HG03135 (cell line): ENCODE data around the gene PEAR1.

Experiments used
- ATAC-seq: cut with Tn5 transposase; IDR thresholded peaks from one replicate; pipeline ENCODE4 v1.9.1; 2021; ENCODE audit warnings: mild to moderate bottlenecking, moderate library complexity; ENCODE audit not compliant: unreplicated experiment

Gene PEAR1

GRCh38 chr1:156893048-156893953 is at the start of gene PEAR1:
TSS of gene PEAR1 (plus strand) at chr1:156893718. CDS start at chr1:156903927, 10,209 bp downstream.
- no peak for ATAC-seq

- ATAC-seq: no peak
Observed at GRCh38 chr1:156844102-156844501, 49.4 kb upstream of the PEAR1 start.

GRCh38 chr1:156844638-156845037 is 48.9 kb upstream of the PEAR1 start:
- ATAC-seq: no peak

GRCh38 chr1:156845055-156845952 is 48.2 kb upstream of the PEAR1 start:
- ATAC-seq: no peak

GRCh38 chr1:156845953-156846545 is 47.5 kb upstream of the PEAR1 start:
- ATAC-seq: no peak

GRCh38 chr1:156846643-156847042 is 46.9 kb upstream of the PEAR1 start:
- no peak for ATAC-seq

- ATAC-seq: no peak
Observed at GRCh38 chr1:156847591-156848460, 45.7 kb upstream of the PEAR1 start.

- no peak for ATAC-seq
Observed at GRCh38 chr1:156848461-156849150, 44.9 kb upstream of the PEAR1 start.

GRCh38 chr1:156849151-156849496 is 44.4 kb upstream of the PEAR1 start:
- no peak for ATAC-seq

- no peak for ATAC-seq
Observed at GRCh38 chr1:156851779-156852417, 41.6 kb upstream of the PEAR1 start.

GRCh38 chr1:156852418-156852874 is 41.1 kb upstream of the PEAR1 start:
- no peak for ATAC-seq

GRCh38 chr1:156853761-156854160 is 39.8 kb upstream of the PEAR1 start:
- ATAC-seq: no peak

GRCh38 chr1:156854634-156855033 is 38.9 kb upstream of the PEAR1 start:
- no peak for ATAC-seq

GRCh38 chr1:156856282-156856785 is 37.2 kb upstream of the PEAR1 start:
- ATAC-seq: no peak

- ATAC-seq: no peak
Observed at GRCh38 chr1:156857532-156857931, 36.0 kb upstream of the PEAR1 start.

- ATAC-seq: no peak
Observed at GRCh38 chr1:156858555-156858956, 35.0 kb upstream of the PEAR1 start.

GRCh38 chr1:156858959-156859522 is 34.5 kb upstream of the PEAR1 start, which contains the start of gene INSRR:
TSS of gene INSRR (minus strand) at chr1:156859117. CDS start at chr1:156858621, 496 bp downstream.
- no peak for ATAC-seq

- no peak for ATAC-seq
Observed at GRCh38 chr1:156859523-156860112, 33.9 kb upstream of the PEAR1 start.
